ENCODE data around the gene ACTL6B. TPM values are rescaled to one million over a fixed set of nuclear protein-coding genes. Genes with fewer than 3 reads are reported as not detected.
A peak's percentile ranks its signal among the peaks of the same experiment; 100 is the strongest.

ACTL6B gene
- total and polyA plus RNA-seq, 2 of the 13 experiments (the other 11 are each of a cell fraction or from before 2014, with no cell fraction given), result not detected

- TF ChIP-seq ZBED4 (CRISPR knock-in tag; IDR thresholded peaks at IDR 0.05; ENCODE audit: borderline replicate concordance), result peak; percentile 81
- TF ChIP-seq GATA4 (IDR thresholded peaks at IDR 0.05; ENCODE audit: borderline replicate concordance, low read depth), result no peak
- TF ChIP-seq STAT6 (CRISPR knock-in tag; IDR thresholded peaks at IDR 0.05; ENCODE audit: borderline replicate concordance), result no peak
- peak; percentile 81 for TF ChIP-seq HNF1B (CRISPR knock-in tag; IDR thresholded peaks at IDR 0.05)
- TF ChIP-seq ZNF609 (CRISPR knock-in tag; IDR thresholded peaks at IDR 0.05; ENCODE audit: borderline replicate concordance), result peak; percentile 10; the same call in 1 of the 2 replicates
- TF ChIP-seq RERE (CRISPR knock-in tag; IDR thresholded peaks at IDR 0.05; ENCODE audit: low read depth), result no peak
These were observed 17.2 kb upstream of the ACTL6B start, which contains the start of gene GNB2 (continued) for GRCh38 chr7:100673302-100673941.
